IMR-90 (cell line): Measurements from ENCODE around the gene ASIC2. TPM values are rescaled to one million over a fixed set of nuclear protein-coding genes. Genes with fewer than 3 reads are reported as not detected.

Experiments
- ATAC-seq: fragments of 200-7000 bp; cut with Tn5 transposase; 2 replicates; pipeline ENCODE4 v1.9.1; 2020; ENCODE audit warnings: low read depth, mild to moderate bottlenecking, moderate library complexity
- BruUV-seq: library from RNA; stranded (reverse); fragments of 400-500 nt; replicated peaks from 2 replicates; lab custom pipeline; 2021; lab: Mats Ljungman, UMichigan
- CTCF ChIA-PET: fragments of 300-600 bp; formaldehyde crosslinking; extraction: SDS; loops from one replicate; lab custom pipeline; 2021; ENCODE audit warnings: antibody characterized with exemption; lab: Yijun Ruan, JAX
- POLR2A ChIA-PET: fragments of 300-600 bp; sonication (Branson Sonifier 250); formaldehyde crosslinking; loops from one replicate; lab custom pipeline; 2022; ENCODE audit warnings: antibody characterized with exemption; ENCODE audit not compliant: unreplicated experiment; lab: Charles Lee
- DNase-seq: peaks from one replicate; pipeline ENCODE4 v3.0.0; 2013
- H2AFZ ChIP-seq: replicated peaks from 2 replicates; pipeline ENCODE3; 2013; ENCODE audit warnings: low read length, mild to moderate bottlenecking; ENCODE audit not compliant: poor library complexity
- H2AK5ac ChIP-seq: 2 replicates; pipeline ENCODE4 v1.6.1; 2013; ENCODE audit warnings: low read depth, low read length, inconsistent platforms
- H2AK9ac ChIP-seq: replicated peaks from 2 replicates; pipeline ENCODE3; 2013; ENCODE audit warnings: mild to moderate bottlenecking, low read depth, low read length, moderate library complexity; ENCODE audit not compliant: poor library complexity
- H2BK120ac ChIP-seq: 2 replicates; pipeline ENCODE4 v1.6.1; 2013; ENCODE audit warnings: low read depth, low read length, inconsistent platforms
- H2BK15ac ChIP-seq: 3 replicates; pipeline ENCODE4 v1.6.1; 2013; ENCODE audit warnings: low read depth, low read length, inconsistent platforms
- H2BK20ac ChIP-seq: 2 replicates; pipeline ENCODE4 v1.6.1; 2013; ENCODE audit warnings: low read depth, mild to moderate bottlenecking, inconsistent platforms, low read length, moderate library complexity
- H2BK5ac ChIP-seq: 2 replicates; pipeline ENCODE4 v1.6.1; 2013; ENCODE audit warnings: mild to moderate bottlenecking, low read depth, low read length, inconsistent platforms; ENCODE audit not compliant: poor library complexity, severe bottlenecking
- H3K14ac ChIP-seq: replicated peaks from 2 replicates; pipeline ENCODE4 v1.6.1; 2013; ENCODE audit warnings: low read depth, low read length, inconsistent platforms
- H3K18ac ChIP-seq: 2 replicates; pipeline ENCODE4 v1.6.1; 2013; ENCODE audit warnings: low read depth, low read length, control low read depth
- H3K23ac ChIP-seq: 2 replicates; pipeline ENCODE4 v1.6.1; 2013; ENCODE audit warnings: low read depth, low read length, inconsistent platforms
- H3K27ac ChIP-seq: 2 replicates; pipeline ENCODE4 v1.5.1; 2013; ENCODE audit warnings: mild to moderate bottlenecking, control low read depth, low read length; ENCODE audit not compliant: insufficient read depth
- H3K27me3 ChIP-seq: 2 replicates; pipeline ENCODE4 v1.6.1; 2013; ENCODE audit warnings: low read length; ENCODE audit not compliant: control insufficient read depth, insufficient read depth
- H3K36me3 ChIP-seq: 2 replicates; pipeline ENCODE4 v1.6.1; 2013; ENCODE audit warnings: low read length, mixed read lengths; ENCODE audit not compliant: control insufficient read depth, insufficient read depth
- H3K4ac ChIP-seq: 2 replicates; pipeline ENCODE4 v1.6.1; 2013; ENCODE audit warnings: low read depth, low read length, inconsistent platforms
- H3K4me1 ChIP-seq: 2 replicates; pipeline ENCODE4 v1.6.1; 2013; ENCODE audit warnings: low read length, mixed read lengths; ENCODE audit not compliant: control insufficient read depth, insufficient read depth
- H3K4me2 ChIP-seq: 2 replicates; pipeline ENCODE4 v1.6.1; 2013; ENCODE audit warnings: low read depth, mild to moderate bottlenecking, control low read depth, low read length, moderate library complexity
- H3K4me3 ChIP-seq: 2 replicates; pipeline ENCODE4 v1.5.1; 2013; ENCODE audit warnings: low read depth, mild to moderate bottlenecking, control low read depth, low read length, moderate library complexity; ENCODE audit not compliant: insufficient read depth
- H3K56ac ChIP-seq: 2 replicates; pipeline ENCODE4 v1.6.1; 2013; ENCODE audit warnings: low read length, inconsistent platforms; ENCODE audit not compliant: insufficient read depth; ENCODE audit errors: extremely low read depth
- H3K79me1 ChIP-seq, 2 experiments: 2 replicates each; pipeline ENCODE4 v1.6.1; 2013; ENCODE audit warnings: low read length in 2 of 2, inconsistent platforms in 1 of 2, low read depth in 1 of 2
- H3K9ac ChIP-seq: 2 replicates; pipeline ENCODE4 v1.6.1; 2013; ENCODE audit warnings: low read depth, low read length, control low read depth
- H3K9me1 ChIP-seq: 2 replicates; pipeline ENCODE4 v1.6.1; 2013; ENCODE audit warnings: low read length, inconsistent platforms; ENCODE audit not compliant: insufficient read depth
- H3K9me3 ChIP-seq: 2 replicates; pipeline ENCODE4 v1.6.1; 2013; ENCODE audit warnings: low read length; ENCODE audit not compliant: control insufficient read depth, insufficient read depth
- H4K20me1 ChIP-seq: 2 replicates; pipeline ENCODE4 v1.6.1; 2013; ENCODE audit warnings: low read length, inconsistent platforms; ENCODE audit not compliant: insufficient read depth
- H4K5ac ChIP-seq: 2 replicates; pipeline ENCODE4 v1.6.1; 2013; ENCODE audit warnings: mild to moderate bottlenecking, low read depth, low read length, control low read depth
- H4K8ac ChIP-seq, 2 experiments: 2 replicates each; pipeline ENCODE4 v1.6.1; 2013; ENCODE audit warnings: low read depth in 2 of 2, low read length in 2 of 2, control low read depth in 1 of 2, inconsistent platforms in 1 of 2
- H4K91ac ChIP-seq: 2 replicates; pipeline ENCODE4 v1.6.1; 2013; ENCODE audit warnings: low read depth, low read length, inconsistent platforms; ENCODE audit not compliant: insufficient read depth
- CEBPB ChIP-seq: IDR thresholded peaks from 2 replicates; pipeline ENCODE4 v1.6.1; 2012; ENCODE audit warnings: low read depth, low read length, improper control_type of control experiment
- CHD1 ChIP-seq: IDR thresholded peaks from 2 replicates; pipeline ENCODE4 v1.6.1; 2012; ENCODE audit warnings: low read depth, low read length, improper control_type of control experiment
- FOS ChIP-seq: fragments of 150-350 bp; IDR thresholded peaks from 2 replicates; pipeline ENCODE4 v1.6.1; 2016; ENCODE audit warnings: low read depth, low read length
- MAFK ChIP-seq: IDR thresholded peaks from 2 replicates; pipeline ENCODE4 v1.6.1; 2012; ENCODE audit warnings: low read depth, low read length, improper control_type of control experiment
- MAZ ChIP-seq: IDR thresholded peaks from 2 replicates; pipeline ENCODE4 v1.6.1; 2012; ENCODE audit warnings: low read depth, mild to moderate bottlenecking, low read length, improper control_type of control experiment, moderate library complexity, borderline replicate concordance
- MXI1 ChIP-seq: IDR thresholded peaks from 2 replicates; pipeline ENCODE4 v1.6.1; 2012; ENCODE audit warnings: low read depth, mild to moderate bottlenecking, low read length, moderate library complexity, borderline replicate concordance
- NFE2L2 ChIP-seq: fragments of 150-350 bp; IDR thresholded peaks from 2 replicates; pipeline ENCODE4 v1.6.1; 2016; ENCODE audit warnings: low read depth, mild to moderate bottlenecking, low read length
- POLR2A ChIP-seq: IDR thresholded peaks from 2 replicates; pipeline ENCODE4 v1.6.1; 2012; ENCODE audit warnings: mild to moderate bottlenecking, low read depth, low read length
- RAD21 ChIP-seq: IDR thresholded peaks from 2 replicates; pipeline ENCODE4 v1.6.1; 2012; ENCODE audit warnings: low read length, improper control_type of control experiment
- RCOR1 ChIP-seq: IDR thresholded peaks from 2 replicates; pipeline ENCODE4 v1.6.1; 2012; ENCODE audit warnings: mild to moderate bottlenecking, low read length, improper control_type of control experiment; ENCODE audit not compliant: insufficient replicate concordance
- RFX5 ChIP-seq: IDR thresholded peaks from 2 replicates; pipeline ENCODE4 v1.8.0; 2012; ENCODE audit warnings: low read depth, mild to moderate bottlenecking, low read length, moderate library complexity
- SMC3 ChIP-seq: fragments of 150-350 bp; IDR thresholded peaks from 2 replicates; pipeline ENCODE4 v1.6.1; 2016; ENCODE audit warnings: low read depth, mild to moderate bottlenecking, antibody characterized with exemption, low read length, moderate library complexity
- dilution Hi-C: fragments of 300-500 bp; cut with HindIII; formaldehyde crosslinking; loops from one replicate; pipeline ENCODE4 v1.14.3; 2018; ENCODE audit warnings: low sequenced_read_pairs; ENCODE audit not compliant: unreplicated experiment
- in situ Hi-C: fragments of 300-500 bp; cut with MboI; formaldehyde crosslinking; loops from 3 replicates; pipeline ENCODE4 v1.14.3; 2019; ENCODE audit warnings: low sequenced_read_pairs, inconsistent platforms, mixed read lengths
- intact Hi-C: fragments of 100-400 bp; cut with micrococcal nuclease; formaldehyde crosslinking; loops from 2 replicates; pipeline ENCODE4 v1.10.0; 2022
- polyA plus RNA-seq, 3 experiments: library from polyadenylated mRNA; depleted of rRNA; stranded (reverse); fragments of >200 nt; gene quantifications; 2 replicates each; pipeline ENCODE4 v1.2.3, GENCODE V29; 2012; ENCODE audit warnings: low replicate concordance in 1 of 3
- total RNA-seq: library from RNA; depleted of rRNA; stranded (reverse); fragments of >200 nt; gene quantifications from 2 replicates; pipeline ENCODE4 v1.2.3, GENCODE V29; 2012
- TF ChIP-seq, protein P1 (sequence below): fragments of 150-350 bp; IDR thresholded peaks from 2 replicates; pipeline ENCODE4 v1.6.1; 2017; ENCODE audit warnings: mild to moderate bottlenecking, antibody characterized with exemption, low read length, low read depth
- TF ChIP-seq, protein P2 (sequence below): conservative IDR thresholded peaks from 2 replicates; pipeline ENCODE4 v1.5.1; 2012; ENCODE audit warnings: mild to moderate bottlenecking, low read depth, low read length, improper control_type of control experiment
- TF ChIP-seq, protein P3 (sequence below): fragments of 150-350 bp; IDR thresholded peaks from 2 replicates; pipeline ENCODE4 v1.6.1; 2016; ENCODE audit warnings: low read depth, mild to moderate bottlenecking, low read length, moderate library complexity, borderline replicate concordance

Gene ASIC2
- total and polyA plus RNA-seq, 2 of the 4 experiments (the other 2 are of a cell fraction) = under 0.01 to 0.15 TPM

DNA sequence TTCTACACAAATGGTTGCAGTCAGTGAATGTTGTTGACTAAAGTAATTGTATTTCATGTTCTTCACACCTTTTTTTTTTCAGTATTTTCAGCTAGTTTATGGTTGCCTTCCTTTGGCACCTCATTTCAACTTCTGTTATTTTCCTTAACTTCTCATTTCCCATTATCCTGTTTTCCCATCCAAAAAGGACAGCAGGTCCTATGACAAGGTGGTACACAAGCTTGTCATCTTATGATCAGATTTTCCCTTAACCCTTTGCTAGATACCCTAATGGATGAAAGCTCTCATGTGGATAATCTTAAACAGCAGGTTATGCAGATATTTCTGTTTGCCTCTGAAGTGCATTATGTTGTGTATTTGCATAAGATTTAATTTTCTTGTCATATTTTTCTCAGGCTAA, 7.1 kb upstream of the ASIC2 start:
- Histone ChIP-seq H3K18ac (no peak overlapping the region), H3K27me3 (peaks cover 7% of the 10 kb centered on the region), H4K8ac (no peak overlapping the region), H2BK15ac (no peak overlapping the region), H3K4me3 (no peak overlapping the region), H3K56ac (no peak overlapping the region), H3K27ac (no peak overlapping the region), H4K91ac (no peak overlapping the region), H2BK120ac (no peak overlapping the region), H2AFZ (no peak overlapping the region), H3K9me3 (peaks cover 4% of the 10 kb centered on the region; the same call in 1 of the 2 replicates), H4K5ac (no peak overlapping the region), H2BK5ac (no peak overlapping the region), H3K4ac (no peak overlapping the region), H3K4me1 (no peaks in the 10 kb centered on the region), H3K4me2 (no peak overlapping the region), H3K36me3 (no peaks in the 10 kb centered on the region), H3K23ac (no peak overlapping the region), H3K14ac (no peak overlapping the region), H2AK9ac (no peak overlapping the region), H3K9me1 (no peaks in the 10 kb centered on the region), H3K79me1 (no peaks in the 10 kb centered on the region), H2BK20ac (no peak overlapping the region), H3K9ac (no peak overlapping the region), H4K20me1 (no peaks in the 10 kb centered on the region), H2AK5ac (no peak overlapping the region)
- POLR2A ChIA-PET = no interaction called here
- no TSS peak for BruUV-seq
- TF ChIP-seq MAZ (no peak), POLR2A (no peak), MAFK (no peak), CEBPB (no peak), SMC3 (no peak), FOS (no peak), CHD1 (no peak), RAD21 (no peak), NFE2L2 (no peak), RFX5 (no peak), RCOR1 (no peak), MXI1 (no peak)
- TF ChIP-seq, protein P1, sequence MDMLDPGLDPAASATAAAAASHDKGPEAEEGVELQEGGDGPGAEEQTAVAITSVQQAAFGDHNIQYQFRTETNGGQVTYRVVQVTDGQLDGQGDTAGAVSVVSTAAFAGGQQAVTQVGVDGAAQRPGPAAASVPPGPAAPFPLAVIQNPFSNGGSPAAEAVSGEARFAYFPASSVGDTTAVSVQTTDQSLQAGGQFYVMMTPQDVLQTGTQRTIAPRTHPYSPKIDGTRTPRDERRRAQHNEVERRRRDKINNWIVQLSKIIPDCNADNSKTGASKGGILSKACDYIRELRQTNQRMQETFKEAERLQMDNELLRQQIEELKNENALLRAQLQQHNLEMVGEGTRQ = no peak
- TF ChIP-seq, protein P2, sequence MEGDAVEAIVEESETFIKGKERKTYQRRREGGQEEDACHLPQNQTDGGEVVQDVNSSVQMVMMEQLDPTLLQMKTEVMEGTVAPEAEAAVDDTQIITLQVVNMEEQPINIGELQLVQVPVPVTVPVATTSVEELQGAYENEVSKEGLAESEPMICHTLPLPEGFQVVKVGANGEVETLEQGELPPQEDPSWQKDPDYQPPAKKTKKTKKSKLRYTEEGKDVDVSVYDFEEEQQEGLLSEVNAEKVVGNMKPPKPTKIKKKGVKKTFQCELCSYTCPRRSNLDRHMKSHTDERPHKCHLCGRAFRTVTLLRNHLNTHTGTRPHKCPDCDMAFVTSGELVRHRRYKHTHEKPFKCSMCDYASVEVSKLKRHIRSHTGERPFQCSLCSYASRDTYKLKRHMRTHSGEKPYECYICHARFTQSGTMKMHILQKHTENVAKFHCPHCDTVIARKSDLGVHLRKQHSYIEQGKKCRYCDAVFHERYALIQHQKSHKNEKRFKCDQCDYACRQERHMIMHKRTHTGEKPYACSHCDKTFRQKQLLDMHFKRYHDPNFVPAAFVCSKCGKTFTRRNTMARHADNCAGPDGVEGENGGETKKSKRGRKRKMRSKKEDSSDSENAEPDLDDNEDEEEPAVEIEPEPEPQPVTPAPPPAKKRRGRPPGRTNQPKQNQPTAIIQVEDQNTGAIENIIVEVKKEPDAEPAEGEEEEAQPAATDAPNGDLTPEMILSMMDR = no peak
- TF ChIP-seq, protein P3, sequence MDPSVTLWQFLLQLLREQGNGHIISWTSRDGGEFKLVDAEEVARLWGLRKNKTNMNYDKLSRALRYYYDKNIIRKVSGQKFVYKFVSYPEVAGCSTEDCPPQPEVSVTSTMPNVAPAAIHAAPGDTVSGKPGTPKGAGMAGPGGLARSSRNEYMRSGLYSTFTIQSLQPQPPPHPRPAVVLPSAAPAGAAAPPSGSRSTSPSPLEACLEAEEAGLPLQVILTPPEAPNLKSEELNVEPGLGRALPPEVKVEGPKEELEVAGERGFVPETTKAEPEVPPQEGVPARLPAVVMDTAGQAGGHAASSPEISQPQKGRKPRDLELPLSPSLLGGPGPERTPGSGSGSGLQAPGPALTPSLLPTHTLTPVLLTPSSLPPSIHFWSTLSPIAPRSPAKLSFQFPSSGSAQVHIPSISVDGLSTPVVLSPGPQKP = no peak
- CTCF ChIA-PET = interaction anchor here (0.6 kb wide), 1 partner anchor 230 kb away, joined by 3 read pairs; no protein-coding TSS in a partner anchor
- ATAC-seq = no peak
- in situ Hi-C loops = no loop called here
- DNase-seq = no peak
- intact Hi-C loops = no loop called here
- dilution Hi-C loops = no loop called here
